HG03432 (cell line): Measurements from ENCODE around the gene ACOT13.
"Not testable (repeated sequence)": the region's sequence is repeated elsewhere in the genome, so short reads cannot be mapped to it uniquely, and the experiment has no call there.

Experiments
- ATAC-seq: cut with Tn5 transposase; IDR thresholded peaks from one replicate; pipeline ENCODE4 v1.9.1; 2021; ENCODE audit warnings: mild to moderate bottlenecking, moderate library complexity; ENCODE audit not compliant: unreplicated experiment

The ACOT13 gene

GRCh38 chr6:24720604-24721460, 54.0 kb downstream of the ACOT13 start:
- peak; percentile 92 for ATAC-seq

GRCh38 chr6:24721461-24722215, 54.8 kb downstream of the ACOT13 start:
- peak; percentile 48 for ATAC-seq

- no peak for ATAC-seq
These were observed 56.4 kb downstream of the ACOT13 start for GRCh38 chr6:24723270-24723669.

GRCh38 chr6:24730653-24731052, 63.8 kb downstream of the ACOT13 start:
- ATAC-seq: not testable (repeated sequence)

- not testable (repeated sequence) for ATAC-seq
These were observed 64.7 kb downstream of the ACOT13 start for GRCh38 chr6:24731456-24732134.

- ATAC-seq: no peak
These were observed 67.3 kb downstream of the ACOT13 start for GRCh38 chr6:24734166-24734565.

GRCh38 chr6:24734710-24735109, 67.8 kb downstream of the ACOT13 start:
- ATAC-seq: not testable (repeated sequence)

- ATAC-seq: no peak
These were observed 71.9 kb downstream of the ACOT13 start for GRCh38 chr6:24738741-24739140.

- ATAC-seq: no peak
These were observed 74.0 kb downstream of the ACOT13 start for GRCh38 chr6:24740861-24741260.

- ATAC-seq: no peak
These were observed 75.4 kb downstream of the ACOT13 start for GRCh38 chr6:24742216-24742738.

GRCh38 chr6:24743265-24743943, 76.5 kb downstream of the ACOT13 start:
- ATAC-seq: peak; percentile 90

GRCh38 chr6:24743944-24744335, 77.1 kb downstream of the ACOT13 start:
- ATAC-seq: peak; percentile 44

- no peak for ATAC-seq
These were observed 78.0 kb downstream of the ACOT13 start for GRCh38 chr6:24744911-24745310.

- ATAC-seq: no peak
These were observed 82.4 kb downstream of the ACOT13 start for GRCh38 chr6:24749297-24749696.

GRCh38 chr6:24750878-24751277, 84.0 kb downstream of the ACOT13 start:
- ATAC-seq: not testable (repeated sequence)

- ATAC-seq: no peak
These were observed 85.6 kb downstream of the ACOT13 start for GRCh38 chr6:24752503-24752902.

- ATAC-seq: no peak
These were observed 86.1 kb downstream of the ACOT13 start for GRCh38 chr6:24752917-24753492.

- ATAC-seq: no peak
These were observed 86.7 kb downstream of the ACOT13 start for GRCh38 chr6:24753545-24753944.

GRCh38 chr6:24754378-24754777, 87.5 kb downstream of the ACOT13 start:
- not testable (repeated sequence) for ATAC-seq
